DND-41 (cell line): Measurements from ENCODE around the gene SFXN2.

Experiments
- ATAC-seq: fragments of 200-7000 bp; cut with Tn5 transposase; 3 replicates; pipeline ENCODE4 v1.9.1; 2021; ENCODE audit warnings: low read depth; ENCODE audit not compliant: insufficient read depth
- DNase-seq: peaks from one replicate; pipeline ENCODE4 v3.0.0-alpha.2; 2020
- H2AFZ ChIP-seq: 2 replicates; pipeline ENCODE4 v1.6.0; 2012; ENCODE audit warnings: low read depth, low read length
- H3K27ac ChIP-seq: 2 replicates; pipeline ENCODE4 v1.5.1; 2012; ENCODE audit warnings: low read length, inconsistent platforms
- H3K27me3 ChIP-seq: fragments of 200-600 bp; sonication (generic); 2 replicates; pipeline ENCODE4 v1.6.0; 2012; ENCODE audit warnings: low read length, mild to moderate bottlenecking, inconsistent platforms; ENCODE audit not compliant: insufficient read depth, poor library complexity
- H3K36me3 ChIP-seq: 2 replicates; pipeline ENCODE4 v1.5.1; 2012; ENCODE audit warnings: low read length, inconsistent platforms; ENCODE audit not compliant: insufficient read depth
- H3K4me1 ChIP-seq: 2 replicates; pipeline ENCODE4 v1.5.1; 2012; ENCODE audit warnings: mild to moderate bottlenecking, low read length; ENCODE audit not compliant: insufficient read depth
- H3K4me2 ChIP-seq: 2 replicates; pipeline ENCODE4 v1.6.0; 2012; ENCODE audit warnings: mild to moderate bottlenecking, moderate library complexity, low read length, inconsistent platforms; ENCODE audit not compliant: insufficient read depth
- H3K4me3 ChIP-seq, 2 experiments: fragments of 200-600 bp in 1 of 2; shearing (Covaris generic) in 1 of 2; 2 replicates each; pipeline ENCODE4 v1.5.1; 2012 to 2016; ENCODE audit warnings: inconsistent platforms in 2 of 2, low read length in 2 of 2, mild to moderate bottlenecking in 2 of 2, low read depth in 1 of 2, moderate library complexity in 1 of 2
- H3K79me2 ChIP-seq: 2 replicates; pipeline ENCODE4 v1.6.0; 2012; ENCODE audit warnings: low read length, inconsistent platforms; ENCODE audit not compliant: insufficient read depth
- H3K9ac ChIP-seq: 2 replicates; pipeline ENCODE4 v1.6.0; 2012; ENCODE audit warnings: low read depth, mild to moderate bottlenecking, inconsistent platforms, low read length, moderate library complexity
- H3K9me3 ChIP-seq: 2 replicates; pipeline ENCODE4 v1.5.1; 2012; ENCODE audit warnings: low read length, moderate library complexity, mild to moderate bottlenecking, inconsistent platforms; ENCODE audit not compliant: insufficient read depth, severe bottlenecking
- H4K20me1 ChIP-seq: 2 replicates; pipeline ENCODE4 v1.6.0; 2012; ENCODE audit warnings: low read length; ENCODE audit not compliant: insufficient read depth
- EZH2 ChIP-seq: IDR thresholded peaks from 3 replicates; pipeline ENCODE4 v1.6.1; 2012; ENCODE audit warnings: borderline replicate concordance, low read depth, mild to moderate bottlenecking, moderate library complexity, low read length, inconsistent platforms; ENCODE audit not compliant: severe bottlenecking
- TF ChIP-seq, protein P1 (sequence below): IDR thresholded peaks from 2 replicates; pipeline ENCODE4 v1.5.1; 2012; ENCODE audit warnings: borderline replicate concordance, low read length, moderate library complexity, mild to moderate bottlenecking; ENCODE audit not compliant: poor library complexity, severe bottlenecking; ENCODE audit errors: extremely low read depth

SFXN2 gene

GRCh38 chr10:102791754-102792395, 77.4 kb downstream of the SFXN2 start:
- peaks cover 3% of the 10 kb centered on the region; the same call in 1 of the 2 replicates for H3K36me3 ChIP-seq
- H3K27ac ChIP-seq = no peak overlapping the region
- H4K20me1 ChIP-seq = peaks cover 4% of the 10 kb centered on the region; the same call in 1 of the 2 replicates
- H3K4me2 ChIP-seq = no peak overlapping the region
- DNase-seq = no peak
- H3K4me3 ChIP-seq = no peak overlapping the region
- no peak for ATAC-seq
- no peaks in the 10 kb centered on the region for H3K4me1 ChIP-seq
- H3K9me3 ChIP-seq = no peaks in the 10 kb centered on the region
- H3K27me3 ChIP-seq = no peaks in the 10 kb centered on the region
- H3K9ac ChIP-seq = no peak overlapping the region
- TF ChIP-seq EZH2 = no peak
- TF ChIP-seq, protein P1, sequence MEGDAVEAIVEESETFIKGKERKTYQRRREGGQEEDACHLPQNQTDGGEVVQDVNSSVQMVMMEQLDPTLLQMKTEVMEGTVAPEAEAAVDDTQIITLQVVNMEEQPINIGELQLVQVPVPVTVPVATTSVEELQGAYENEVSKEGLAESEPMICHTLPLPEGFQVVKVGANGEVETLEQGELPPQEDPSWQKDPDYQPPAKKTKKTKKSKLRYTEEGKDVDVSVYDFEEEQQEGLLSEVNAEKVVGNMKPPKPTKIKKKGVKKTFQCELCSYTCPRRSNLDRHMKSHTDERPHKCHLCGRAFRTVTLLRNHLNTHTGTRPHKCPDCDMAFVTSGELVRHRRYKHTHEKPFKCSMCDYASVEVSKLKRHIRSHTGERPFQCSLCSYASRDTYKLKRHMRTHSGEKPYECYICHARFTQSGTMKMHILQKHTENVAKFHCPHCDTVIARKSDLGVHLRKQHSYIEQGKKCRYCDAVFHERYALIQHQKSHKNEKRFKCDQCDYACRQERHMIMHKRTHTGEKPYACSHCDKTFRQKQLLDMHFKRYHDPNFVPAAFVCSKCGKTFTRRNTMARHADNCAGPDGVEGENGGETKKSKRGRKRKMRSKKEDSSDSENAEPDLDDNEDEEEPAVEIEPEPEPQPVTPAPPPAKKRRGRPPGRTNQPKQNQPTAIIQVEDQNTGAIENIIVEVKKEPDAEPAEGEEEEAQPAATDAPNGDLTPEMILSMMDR = no peak
- peaks cover 72% of the 10 kb centered on the region for H3K79me2 ChIP-seq
- H2AFZ ChIP-seq = no peak overlapping the region
